GM18951 (cell line): Measurements from ENCODE around the gene PCNX1.

Experiments used
- POLR2A ChIP-seq: IDR thresholded peaks from 4 replicates; pipeline ENCODE4 v1.6.1; 2011; ENCODE audit warnings: mild to moderate bottlenecking; ENCODE audit not compliant: insufficient read length, insufficient read depth; ENCODE audit errors: extremely low read depth
- in situ Hi-C: fragments of 300-500 bp; cut with MboI; formaldehyde crosslinking; loops from one replicate; pipeline ENCODE4 v1.12.0; 2022; ENCODE audit warnings: low sequenced_read_pairs, mixed read lengths, inconsistent platforms; ENCODE audit not compliant: unreplicated experiment

Gene PCNX1

GRCh38 chr14:70908935-70909641, 1.8 kb downstream of the PCNX1 start:
- TF ChIP-seq POLR2A: no peak
- in situ Hi-C loops: no loop called here

GRCh38 chr14:70909733-70910614, 2.7 kb downstream of the PCNX1 start:
- no peak for TF ChIP-seq POLR2A
- in situ Hi-C loops: no loop called here

GRCh38 chr14:70915415-70915814, 8.2 kb downstream of the PCNX1 start:
- TF ChIP-seq POLR2A: no peak

GRCh38 chr14:70916300-70916699, 9.0 kb downstream of the PCNX1 start:
- in situ Hi-C loops: no loop called here
- no peak for TF ChIP-seq POLR2A

More at GRCh38 chr14:70915415-70915814, 8.2 kb downstream of the PCNX1 start:
- in situ Hi-C loops: no loop called here

GRCh38 chr14:70916799-70917198, 9.5 kb downstream of the PCNX1 start:
- no peak for TF ChIP-seq POLR2A
- in situ Hi-C loops: no loop called here

GRCh38 chr14:70917633-70918032, 10.4 kb downstream of the PCNX1 start:
- TF ChIP-seq POLR2A: no peak
- in situ Hi-C loops: no loop called here

GRCh38 chr14:70919774-70920173, 12.5 kb downstream of the PCNX1 start:
- no peak for TF ChIP-seq POLR2A
- in situ Hi-C loops: no loop called here

- in situ Hi-C loops: no loop called here
- TF ChIP-seq POLR2A: no peak
Measured at GRCh38 chr14:70920608-70921007, 13.3 kb downstream of the PCNX1 start.

- no peak for TF ChIP-seq POLR2A
- in situ Hi-C loops: no loop called here
Measured at GRCh38 chr14:70921669-70922068, 14.4 kb downstream of the PCNX1 start.

GRCh38 chr14:70924521-70924920, 17.3 kb downstream of the PCNX1 start:
- TF ChIP-seq POLR2A: no peak
- in situ Hi-C loops: no loop called here

- TF ChIP-seq POLR2A: no peak
- in situ Hi-C loops: no loop called here
Measured at GRCh38 chr14:70926235-70926830, 19.1 kb downstream of the PCNX1 start.

GRCh38 chr14:70931008-70931407, 23.7 kb downstream of the PCNX1 start:
- in situ Hi-C loops: no loop called here
- TF ChIP-seq POLR2A: no peak

- in situ Hi-C loops: no loop called here
Measured at GRCh38 chr14:70934084-70934483, 26.8 kb downstream of the PCNX1 start.

GRCh38 chr14:70934502-70935134, 27.4 kb downstream of the PCNX1 start:
- in situ Hi-C loops: no loop called here
- TF ChIP-seq POLR2A: no peak

More at GRCh38 chr14:70934084-70934483, 26.8 kb downstream of the PCNX1 start:
- TF ChIP-seq POLR2A: no peak
